GM10847 (cell line): Measurements from ENCODE around the gene FOXF2.

Experiments
- POLR2A ChIP-seq: IDR thresholded peaks from 2 replicates; pipeline ENCODE4 v1.6.1; 2011; ENCODE audit not compliant: insufficient read length; ENCODE audit errors: extremely low read depth

The FOXF2 gene

GRCh38 chr6:1389369-1390132, at the start of gene FOXF2:
TSS of gene FOXF2 (plus strand) at chr6:1389576. CDS start at chr6:1389948, 372 bp downstream.
- no peak for TF ChIP-seq POLR2A

GRCh38 chr6:1346101-1346500, 43.3 kb upstream of the FOXF2 start:
- TF ChIP-seq POLR2A = no peak

DNA sequence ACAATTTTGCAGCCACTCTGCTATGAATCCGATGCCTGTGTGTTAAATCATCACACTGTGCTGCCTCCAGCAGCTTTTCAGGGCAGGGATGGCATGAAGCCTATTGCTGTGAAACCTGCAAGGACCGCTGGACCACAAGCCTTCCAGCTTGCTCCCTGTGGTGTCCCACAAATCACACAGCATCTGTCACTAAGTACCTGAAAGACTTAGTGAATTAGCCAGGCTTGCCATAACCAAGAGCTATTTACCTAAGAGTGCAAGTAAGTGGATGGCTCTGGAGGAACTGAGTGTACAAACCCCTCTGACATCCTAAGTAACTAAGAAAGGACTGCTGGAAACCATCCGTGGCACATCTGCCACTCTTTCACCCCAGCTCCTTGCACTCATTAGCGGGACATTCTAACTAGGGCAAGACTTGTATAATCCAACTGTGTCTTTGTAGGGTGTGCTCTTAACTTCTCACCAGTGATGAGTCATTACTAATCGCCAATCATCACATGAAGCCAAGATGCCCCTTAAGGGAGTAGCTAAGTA, 42.8 kb upstream of the FOXF2 start:
- TF ChIP-seq POLR2A = no peak

DNA sequence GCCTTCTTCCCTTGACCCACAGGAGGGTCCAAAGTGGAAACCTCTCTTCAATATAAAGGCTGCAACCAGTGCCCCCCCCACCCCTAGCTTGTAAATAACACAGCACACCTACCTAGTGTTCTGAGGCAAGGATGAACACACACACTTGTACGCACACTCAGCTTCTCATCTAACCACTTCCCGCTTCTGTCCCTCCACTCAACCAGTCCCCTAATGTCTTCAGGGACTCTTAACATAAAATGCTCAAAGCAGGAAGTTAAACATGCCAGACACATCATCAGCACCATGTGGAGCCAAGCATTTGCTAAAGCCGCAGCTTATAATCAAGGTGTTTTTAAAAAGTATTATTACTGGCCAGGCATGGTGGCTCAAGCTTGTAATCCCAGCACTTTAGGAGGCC, 42.2 kb upstream of the FOXF2 start:
- TF ChIP-seq POLR2A = no peak

GRCh38 chr6:1348675-1349074, 40.7 kb upstream of the FOXF2 start:
- TF ChIP-seq POLR2A = no peak

- TF ChIP-seq POLR2A = no peak
Measured at GRCh38 chr6:1349655-1350054, 39.7 kb upstream of the FOXF2 start.

DNA sequence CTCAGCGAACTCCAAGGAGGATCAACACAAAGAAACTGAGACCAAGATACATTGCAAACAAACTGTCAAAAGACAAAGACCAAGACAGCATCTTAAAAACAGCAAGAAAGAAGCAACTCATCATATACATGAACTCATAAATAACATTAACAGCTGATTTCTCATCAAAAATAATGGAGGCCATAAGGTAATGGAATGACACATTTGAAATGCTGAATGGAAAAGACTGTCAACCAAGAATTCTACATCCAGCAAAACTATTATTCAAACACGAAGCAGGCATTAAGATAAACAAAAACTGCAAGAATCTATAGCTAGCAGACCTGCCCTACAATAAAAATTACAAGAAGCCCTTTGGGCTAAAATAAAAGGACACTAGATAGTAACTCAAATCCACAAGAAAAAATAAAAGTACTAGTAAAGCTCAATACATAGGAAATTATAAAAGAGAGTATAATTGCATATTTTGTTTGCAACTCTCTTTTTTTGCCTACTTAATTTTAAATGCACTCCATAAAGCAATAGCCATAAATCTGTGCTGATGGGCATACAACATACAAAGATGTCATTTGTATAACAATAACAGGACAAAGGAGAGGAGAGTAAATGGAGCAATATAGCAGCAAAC, 37.9 kb upstream of the FOXF2 start:
- TF ChIP-seq POLR2A = no peak

DNA sequence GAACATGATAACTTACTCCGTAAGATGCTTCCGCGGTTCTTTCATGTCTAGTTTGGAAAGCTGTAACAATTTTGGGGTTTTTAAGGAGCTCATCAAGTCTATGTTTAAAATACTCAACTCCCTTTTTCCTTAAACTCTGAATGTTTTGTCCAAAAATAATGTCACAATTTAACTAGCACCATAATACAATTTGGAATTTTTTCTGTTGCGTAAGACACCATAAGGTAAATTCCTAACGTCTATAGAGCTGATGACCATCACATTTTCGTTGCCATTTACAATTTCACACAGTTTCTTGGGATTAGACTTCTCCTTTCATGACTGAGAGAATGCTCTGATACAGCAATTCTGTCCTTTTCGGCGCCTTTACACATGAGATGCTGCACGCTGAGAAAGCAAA, 26.7 kb upstream of the FOXF2 start:
- TF ChIP-seq POLR2A = no peak

GRCh38 chr6:1363298-1363697, 26.1 kb upstream of the FOXF2 start:
- no peak for TF ChIP-seq POLR2A

- no peak for TF ChIP-seq POLR2A
Measured at GRCh38 chr6:1363729-1364572, 25.4 kb upstream of the FOXF2 start.

DNA sequence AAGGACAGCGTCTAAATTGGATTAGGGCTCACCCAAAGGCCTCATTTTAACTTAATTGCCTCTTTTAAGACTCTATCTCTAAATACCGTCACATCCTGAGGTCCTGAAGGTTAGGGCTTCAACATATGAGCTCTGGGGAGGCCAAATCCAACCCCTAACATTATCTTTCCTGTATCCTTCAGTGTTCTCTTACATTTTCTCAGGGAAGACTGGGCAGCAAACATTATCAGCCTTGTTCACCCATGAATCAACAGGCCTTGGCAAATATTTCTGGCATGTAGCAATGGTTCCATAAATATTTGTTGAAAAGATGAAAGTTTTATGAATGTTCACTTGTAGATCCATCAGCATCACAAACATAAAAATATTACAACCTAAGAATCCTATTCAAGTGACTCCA, 24.6 kb upstream of the FOXF2 start:
- TF ChIP-seq POLR2A = no peak

DNA sequence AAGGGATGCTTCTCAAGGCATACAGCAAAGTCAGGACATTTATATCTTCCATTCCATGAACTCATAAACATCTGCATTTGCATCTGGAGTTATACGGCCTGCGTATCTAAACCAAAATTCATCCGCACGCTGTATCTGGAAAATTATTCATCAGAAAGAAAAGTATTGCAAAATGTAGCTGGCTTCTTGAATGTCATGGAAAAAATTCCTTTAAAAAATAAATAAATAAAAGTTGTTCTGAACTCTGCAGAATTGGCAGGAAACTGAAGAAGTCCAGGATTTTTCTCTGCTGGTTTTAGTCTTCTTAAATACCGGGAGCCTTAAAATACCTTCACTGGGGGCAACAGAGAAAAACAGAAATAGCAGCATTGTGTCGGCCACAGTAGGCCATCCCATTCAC, 23.7 kb upstream of the FOXF2 start:
- TF ChIP-seq POLR2A = no peak

DNA sequence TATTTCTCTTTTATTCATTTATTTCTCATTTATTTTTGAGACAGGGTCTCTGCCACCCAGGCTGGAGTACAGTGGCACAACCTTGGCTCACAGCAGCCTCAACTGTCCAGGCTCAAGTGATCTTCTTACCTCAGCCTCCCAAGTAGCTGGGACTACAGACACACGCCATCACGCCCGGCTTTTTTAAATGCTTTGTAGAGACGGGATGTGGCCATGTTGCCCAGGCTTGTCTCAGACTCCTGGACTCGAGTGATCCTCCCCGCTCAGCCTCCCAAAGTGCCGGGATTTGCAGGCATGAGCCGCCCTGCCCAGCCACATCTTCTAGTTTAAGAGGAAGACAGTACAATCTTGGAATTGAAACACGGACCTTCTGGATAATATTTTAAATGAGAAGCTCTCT, 21.6 kb upstream of the FOXF2 start:
- no peak for TF ChIP-seq POLR2A

DNA sequence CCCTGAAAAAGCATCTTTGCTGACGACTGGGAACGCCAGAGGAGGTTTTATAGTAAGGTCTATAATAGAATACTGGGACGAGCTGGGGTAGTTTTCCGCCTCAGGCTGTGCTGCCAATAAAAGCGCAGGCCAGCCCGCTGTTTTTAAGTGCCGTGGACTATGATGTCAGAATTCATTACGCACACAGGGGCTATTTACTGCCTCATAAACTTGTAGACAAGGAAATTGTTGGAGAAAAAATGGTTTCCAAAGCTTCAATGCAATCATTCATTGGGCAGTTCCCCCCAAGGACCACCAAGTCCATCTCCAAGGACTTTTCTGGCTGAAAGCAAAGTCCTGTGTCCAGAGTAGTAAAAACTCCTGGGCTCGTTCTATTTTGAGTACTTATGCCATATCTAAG, 20.4 kb upstream of the FOXF2 start:
- TF ChIP-seq POLR2A = no peak

DNA sequence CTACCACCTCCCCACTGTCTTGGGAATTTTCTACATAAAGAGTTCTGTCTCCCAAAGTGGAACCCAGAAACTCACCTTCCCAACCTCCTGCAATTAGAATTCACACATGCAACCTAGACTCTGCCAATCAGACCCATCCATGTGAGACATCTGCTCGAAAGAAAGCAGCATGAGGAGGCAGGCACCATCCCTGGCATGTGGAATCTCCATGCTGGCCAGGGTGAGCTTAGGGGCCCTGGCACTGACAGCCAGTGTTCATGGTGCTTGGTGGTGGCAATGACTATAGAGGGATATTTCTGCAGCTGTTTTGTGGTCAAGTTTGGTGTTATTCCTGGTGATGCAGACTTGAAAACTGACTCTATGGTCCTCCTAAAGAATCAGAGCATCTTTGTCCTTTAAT, 17.4 kb upstream of the FOXF2 start:
- TF ChIP-seq POLR2A = no peak

DNA sequence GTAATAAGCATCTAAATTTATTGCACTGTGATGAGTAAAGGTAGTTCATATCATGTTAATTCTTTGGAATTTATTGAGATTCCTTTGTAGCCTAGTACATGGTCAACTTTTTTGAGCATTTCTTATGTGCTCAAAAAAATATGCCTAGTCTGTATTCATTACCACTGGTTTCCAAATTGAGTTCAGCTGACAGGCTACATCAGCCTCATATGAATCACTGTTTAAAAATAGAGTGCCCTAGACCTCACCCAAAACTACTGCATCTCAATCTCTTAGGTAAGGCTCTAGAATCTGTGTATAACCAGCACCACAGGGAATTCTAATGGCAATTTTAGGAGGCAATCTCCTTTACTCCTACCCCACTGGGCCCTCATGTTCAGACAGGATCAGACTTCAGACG, 16.7 kb upstream of the FOXF2 start:
- TF ChIP-seq POLR2A = no peak
